Left forelimb (tissue), 1 donor: ENCODE results near the gene RNF225.
"Not testable (repeated sequence)": the region's sequence is repeated elsewhere in the genome, so short reads cannot be mapped to it uniquely, and the experiment has no call there.

ENCODE experiments used
- DNase-seq: peaks from one replicate; pipeline ENCODE4 v3.0.0-alpha.2; 2018; ENCODE audit warnings: low spot score

RNF225 gene

GRCh38 chr19:58409010-58409790, 13.7 kb downstream of the RNF225 start:
- DNase-seq: no peak

- no peak for DNase-seq
Measured at GRCh38 chr19:58416604-58417003, 21.1 kb downstream of the RNF225 start.

GRCh38 chr19:58417071-58417470, 21.6 kb downstream of the RNF225 start:
- no peak for DNase-seq

GRCh38 chr19:58428617-58429016, 33.2 kb downstream of the RNF225 start:
- DNase-seq: no peak

GRCh38 chr19:58429745-58430144, 34.3 kb downstream of the RNF225 start:
- DNase-seq: no peak

- DNase-seq: no peak
Measured at GRCh38 chr19:58434217-58434616, 38.8 kb downstream of the RNF225 start.

GRCh38 chr19:58439576-58440554, 44.4 kb downstream of the RNF225 start, which contains the start of gene ZNF132:
ZNF132 (minus strand) TSS chr19:58440153; CDS start chr19:58439821, 332 bp downstream.
- DNase-seq: peak; percentile 94

GRCh38 chr19:58440556-58440955, 45.1 kb downstream of the RNF225 start:
- no peak for DNase-seq

- DNase-seq: not testable (repeated sequence)
Measured at GRCh38 chr19:58442986-58443385, 47.5 kb downstream of the RNF225 start.
